ENCODE results near the gene INTS1.
"Not testable (repeated sequence)": the region's sequence is repeated elsewhere in the genome, so short reads cannot be mapped to it uniquely, and the experiment has no call there.

Gene INTS1

DNA sequence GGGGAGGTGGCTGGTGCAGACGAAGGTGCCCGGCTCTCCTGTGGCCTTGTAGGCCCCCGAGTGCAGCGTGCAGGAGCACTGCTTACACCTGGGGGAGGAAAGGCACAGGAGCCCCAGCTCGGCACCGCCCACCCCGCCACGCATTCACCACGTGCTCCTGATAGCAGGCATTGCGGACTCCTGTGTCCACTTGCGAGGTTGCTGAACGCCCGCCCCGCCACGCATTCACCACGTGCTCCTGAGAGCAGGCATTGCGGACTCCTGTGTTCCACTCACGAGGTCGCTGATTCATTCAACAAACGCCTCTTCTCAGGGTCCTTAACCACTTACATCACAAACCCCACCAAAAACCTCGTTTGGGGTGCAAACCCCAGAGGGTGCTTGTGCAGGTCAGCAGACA lies 58.8 kb downstream of the INTS1 start:
- DNase-seq (ENCODE audit: low read depth in 2 of 2), result no peak

DNA sequence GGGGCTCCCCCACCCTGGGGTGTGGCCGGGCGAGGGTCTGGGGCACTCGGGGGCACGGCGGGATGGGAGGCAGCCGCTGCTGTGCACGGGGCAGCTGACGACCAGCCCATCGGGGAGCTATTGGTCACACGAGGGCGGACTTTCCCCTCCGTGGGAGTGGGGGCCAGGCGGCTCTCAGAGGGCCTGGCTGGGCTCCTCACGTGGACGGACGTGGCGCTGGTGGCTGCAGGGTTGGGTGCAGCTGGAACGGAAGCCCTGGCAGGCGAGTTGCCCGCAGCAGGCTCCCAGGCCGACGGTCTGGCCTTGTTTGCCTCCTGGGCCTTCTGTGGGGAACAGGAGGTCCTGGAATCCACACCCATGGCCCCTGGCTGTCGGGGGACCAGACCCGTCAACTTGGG lies 59.3 kb downstream of the INTS1 start:
- DNase-seq (ENCODE audit: low read depth in 2 of 2), result no peak

DNA sequence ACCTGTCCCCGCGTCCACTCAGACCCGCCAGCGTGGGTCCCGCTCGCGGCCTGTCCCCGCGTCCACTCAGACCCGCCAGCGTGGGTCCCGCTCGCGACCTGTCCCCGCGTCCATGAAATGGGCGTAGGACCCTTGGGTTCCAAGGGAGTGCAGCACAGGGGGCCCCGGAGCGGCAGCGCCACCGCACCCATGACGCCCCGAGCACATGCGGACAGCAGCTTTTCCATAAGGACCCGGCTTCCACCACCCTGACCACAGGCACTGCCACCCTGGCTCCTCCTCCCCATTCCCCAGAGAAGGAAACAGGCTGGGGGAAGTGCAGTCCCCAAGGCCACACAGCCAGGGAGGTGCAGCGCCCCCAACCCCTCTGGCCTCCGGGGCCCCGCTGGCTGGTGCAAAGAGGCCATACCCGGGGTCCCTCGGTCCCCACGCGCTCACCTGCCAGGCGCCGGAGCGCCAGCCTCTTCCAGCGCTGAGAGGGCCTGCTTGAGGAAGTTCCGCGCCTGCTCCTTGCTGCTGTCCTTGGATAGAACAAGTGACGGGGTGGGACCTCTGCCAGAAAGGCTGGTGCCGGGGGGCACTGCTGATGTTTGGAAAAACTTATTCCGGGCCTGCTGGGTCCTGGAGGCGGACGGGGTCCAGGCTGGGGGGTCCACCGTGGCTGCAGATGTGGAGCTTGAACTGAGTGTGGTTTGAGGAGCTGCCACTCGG lies 59.8 kb downstream of the INTS1 start:
- no peak for DNase-seq (ENCODE audit: low read depth in 2 of 2)

DNA sequence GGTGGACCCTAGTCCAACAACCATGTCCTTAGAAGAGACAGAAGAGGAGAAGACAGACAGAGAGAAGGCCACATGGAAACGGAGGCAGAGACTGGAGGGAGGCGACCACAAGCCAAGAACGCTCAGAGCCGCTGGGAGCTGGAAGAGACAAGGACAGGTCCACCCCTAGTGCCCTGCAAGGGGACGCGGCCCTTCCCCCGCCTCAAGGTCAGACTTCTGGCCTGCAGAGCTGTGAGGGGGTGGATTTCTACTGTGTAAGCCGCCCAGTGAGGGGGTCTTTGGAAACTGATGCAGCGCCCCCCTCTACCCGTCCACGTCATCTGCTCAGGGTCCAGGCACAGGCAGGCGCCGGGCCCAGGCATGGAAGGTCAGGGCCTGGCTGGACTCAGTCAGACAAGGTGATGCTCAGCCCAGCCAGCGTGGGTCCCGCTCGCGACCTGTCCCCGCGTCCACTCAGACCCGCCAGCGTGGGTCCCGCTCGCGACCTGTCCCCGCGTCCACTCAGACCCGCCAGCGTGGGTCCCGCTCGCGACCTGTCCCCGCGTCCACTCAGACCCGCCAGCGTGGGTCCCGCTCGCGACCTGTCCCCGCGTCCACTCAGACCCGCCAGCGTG lies 60.5 kb downstream of the INTS1 start:
- not testable (repeated sequence) for DNase-seq (ENCODE audit: low read depth in 2 of 2)

DNA sequence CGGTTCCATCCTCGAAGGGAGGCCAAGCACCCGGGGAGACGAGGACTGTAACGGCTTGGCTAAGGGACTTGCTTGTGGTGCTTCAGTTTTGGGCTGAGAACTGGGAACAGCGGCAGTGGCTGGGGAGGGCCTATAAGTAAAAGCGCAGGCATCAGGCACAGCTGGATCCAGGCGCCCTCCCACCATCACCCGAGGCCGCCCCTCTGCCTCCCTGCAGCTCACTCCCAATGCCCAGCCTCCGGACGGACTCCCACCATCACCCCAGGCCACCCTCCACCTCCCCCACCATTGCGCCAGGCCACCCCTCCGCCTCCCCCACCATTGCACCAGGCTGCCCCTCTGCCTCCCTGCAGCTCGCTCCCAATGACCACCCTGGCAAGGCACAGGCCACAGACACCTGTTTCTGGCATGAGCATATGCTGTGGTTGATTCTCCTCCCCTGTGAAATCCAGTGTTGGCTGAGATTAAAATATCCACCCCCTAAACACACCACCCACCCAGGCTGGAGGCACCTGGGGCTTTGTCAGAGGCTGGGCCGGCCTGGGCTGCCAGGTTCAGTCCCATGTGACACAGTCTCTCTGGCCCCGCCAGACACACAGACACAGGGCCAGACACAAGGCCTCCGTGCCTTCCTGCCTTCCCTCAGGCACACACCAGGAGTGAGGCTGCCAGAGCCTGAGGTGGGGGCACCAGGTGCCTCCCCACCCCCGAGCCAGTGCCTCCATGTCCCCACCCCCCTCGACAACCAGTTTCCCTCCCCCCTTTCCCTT lies 61.6 kb downstream of the INTS1 start:
- no peak for DNase-seq (ENCODE audit: low read depth in 2 of 2)

DNA sequence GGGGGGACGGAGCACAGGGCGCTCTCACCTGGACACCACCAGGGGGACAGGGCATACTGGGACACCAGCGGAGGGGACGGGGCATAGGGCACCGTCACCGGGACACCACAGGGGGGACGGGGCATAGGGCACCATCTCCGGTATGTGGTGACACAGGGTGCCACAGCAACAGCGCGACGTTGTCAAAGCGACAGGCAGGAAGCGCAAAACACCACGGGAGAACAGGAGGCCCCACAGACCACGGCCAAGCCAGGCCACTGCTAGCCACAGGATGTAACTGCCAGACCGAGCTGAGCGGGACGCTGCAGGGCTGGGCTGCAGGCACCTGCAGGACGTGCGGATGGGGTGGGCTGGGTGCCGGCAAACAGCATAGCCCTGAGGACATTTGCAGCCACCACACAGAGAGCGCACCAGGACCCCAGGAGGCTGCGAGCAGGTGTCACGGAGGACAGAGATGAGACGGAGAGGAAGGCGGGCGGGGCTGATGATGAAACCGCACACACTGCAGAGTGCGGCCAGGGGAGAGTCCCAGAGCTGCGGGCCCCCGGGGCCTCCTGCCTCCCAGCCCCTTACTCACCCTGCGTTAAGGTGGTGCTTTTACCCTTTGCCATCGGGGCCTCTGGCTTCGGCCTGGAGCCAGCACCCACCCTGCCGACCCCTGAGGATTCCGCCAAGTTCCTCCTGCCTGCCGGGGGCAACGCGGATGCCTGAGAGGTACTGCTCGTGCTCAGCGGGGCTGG lies 62.4 kb downstream of the INTS1 start:
- DNase-seq (ENCODE audit: low read depth in 2 of 2), result no peak

DNA sequence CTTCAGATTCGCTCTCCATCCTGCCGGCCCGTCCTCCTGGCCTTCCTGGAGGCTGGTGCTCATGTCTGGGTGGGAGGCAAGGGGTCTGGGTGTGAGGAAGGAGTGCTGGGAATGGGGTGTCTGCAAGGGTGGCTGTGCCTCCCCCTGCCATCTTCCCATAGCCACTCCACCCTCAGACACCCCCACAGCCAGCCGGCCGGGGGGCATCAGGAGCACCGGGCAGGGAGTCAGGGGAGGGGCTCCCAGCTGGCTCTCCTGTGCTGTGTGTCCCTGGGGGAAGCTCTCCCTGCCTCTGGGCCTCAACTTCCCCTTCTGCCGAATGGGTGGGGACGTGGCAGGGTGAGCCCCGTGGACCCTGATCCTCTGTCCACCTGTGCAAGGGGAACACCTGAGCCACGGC lies 63.6 kb downstream of the INTS1 start:
- no peak for DNase-seq (ENCODE audit: low read depth in 2 of 2)

DNA sequence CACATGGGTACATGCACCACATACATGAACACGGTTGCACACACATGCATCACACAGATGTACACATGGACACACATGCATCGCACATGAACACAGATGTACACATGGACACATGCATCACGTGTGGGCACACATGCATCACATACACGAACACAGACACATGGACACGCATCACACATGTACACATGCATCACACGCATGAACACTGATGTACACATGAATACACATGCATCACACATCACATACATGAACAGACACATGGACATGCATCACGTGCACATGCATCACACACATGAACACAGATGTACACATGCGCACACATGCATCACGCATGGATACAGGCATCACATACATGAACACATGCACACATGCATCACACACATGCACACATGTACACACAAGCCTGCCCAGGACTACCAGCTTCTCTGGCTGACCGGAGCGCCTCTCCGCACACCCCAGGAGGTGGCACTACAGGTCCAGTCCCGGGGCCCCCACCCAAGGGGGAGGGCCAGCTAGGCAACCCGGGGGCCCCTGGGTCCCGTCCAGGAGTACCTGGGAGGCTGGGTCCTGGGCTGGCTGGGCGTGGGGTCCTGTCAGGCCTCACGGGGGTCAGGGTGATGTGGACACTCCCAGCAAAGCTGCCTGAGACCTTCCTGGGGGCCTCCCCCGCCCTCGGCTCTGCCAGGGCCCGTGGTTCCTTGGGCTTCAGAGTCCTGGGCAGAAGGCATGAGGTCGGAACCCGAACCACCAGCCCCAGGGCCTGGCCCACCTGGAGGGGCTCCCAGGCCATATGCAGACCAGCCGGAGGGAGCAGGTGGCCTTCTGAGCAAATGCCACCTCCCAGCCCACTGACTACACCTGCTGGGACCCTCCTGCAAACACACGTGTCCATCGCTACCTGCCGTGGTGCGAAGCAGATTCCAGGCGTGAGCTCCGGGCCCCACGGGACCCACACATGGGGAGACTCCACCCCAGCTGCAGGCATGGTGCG lies 64.5 kb downstream of the INTS1 start:
- no peak for DNase-seq (ENCODE audit: low read depth in 2 of 2)

DNA sequence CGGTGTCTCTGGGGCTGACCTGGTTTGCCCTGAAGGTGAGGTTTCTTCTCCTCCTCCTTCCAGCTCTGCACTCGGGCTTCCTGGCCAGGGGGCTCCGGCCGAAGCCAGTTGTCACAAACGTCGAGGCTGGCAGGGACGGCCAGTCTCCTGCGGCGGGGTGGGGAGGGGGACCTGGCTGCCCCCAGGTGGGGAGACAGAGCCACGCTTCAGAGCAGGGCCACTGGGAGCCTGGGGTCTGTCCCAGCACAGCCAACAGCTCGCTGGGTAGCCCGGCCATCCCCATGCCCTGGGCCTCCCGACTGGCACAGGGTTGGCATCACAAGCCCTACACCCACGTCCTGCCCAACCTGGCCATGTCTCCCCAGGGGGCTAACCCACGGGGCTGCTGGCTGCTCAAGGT lies 65.4 kb downstream of the INTS1 start:
- no peak for DNase-seq (ENCODE audit: low read depth in 2 of 2)

DNA sequence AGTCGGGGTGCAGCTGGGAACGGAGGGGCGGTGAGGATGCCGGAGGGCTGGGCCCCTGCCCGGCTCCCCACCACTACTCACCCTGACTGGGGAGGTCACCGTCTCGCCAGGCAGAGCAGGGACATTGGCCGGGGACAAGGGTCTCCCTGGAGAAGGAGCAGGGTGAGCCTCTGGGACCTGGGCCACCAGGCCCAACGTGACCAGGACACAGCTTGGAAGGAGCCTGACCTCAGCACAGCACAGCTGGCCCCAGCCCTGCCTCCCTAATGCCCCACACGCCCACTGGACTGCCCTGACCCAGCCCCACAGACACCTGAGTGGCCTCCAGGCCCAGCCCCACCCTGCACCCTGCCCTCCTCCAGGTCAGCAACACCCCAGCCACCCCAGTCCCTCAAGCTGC lies 66.0 kb downstream of the INTS1 start:
- no peak for DNase-seq (ENCODE audit: low read depth in 2 of 2)

DNA sequence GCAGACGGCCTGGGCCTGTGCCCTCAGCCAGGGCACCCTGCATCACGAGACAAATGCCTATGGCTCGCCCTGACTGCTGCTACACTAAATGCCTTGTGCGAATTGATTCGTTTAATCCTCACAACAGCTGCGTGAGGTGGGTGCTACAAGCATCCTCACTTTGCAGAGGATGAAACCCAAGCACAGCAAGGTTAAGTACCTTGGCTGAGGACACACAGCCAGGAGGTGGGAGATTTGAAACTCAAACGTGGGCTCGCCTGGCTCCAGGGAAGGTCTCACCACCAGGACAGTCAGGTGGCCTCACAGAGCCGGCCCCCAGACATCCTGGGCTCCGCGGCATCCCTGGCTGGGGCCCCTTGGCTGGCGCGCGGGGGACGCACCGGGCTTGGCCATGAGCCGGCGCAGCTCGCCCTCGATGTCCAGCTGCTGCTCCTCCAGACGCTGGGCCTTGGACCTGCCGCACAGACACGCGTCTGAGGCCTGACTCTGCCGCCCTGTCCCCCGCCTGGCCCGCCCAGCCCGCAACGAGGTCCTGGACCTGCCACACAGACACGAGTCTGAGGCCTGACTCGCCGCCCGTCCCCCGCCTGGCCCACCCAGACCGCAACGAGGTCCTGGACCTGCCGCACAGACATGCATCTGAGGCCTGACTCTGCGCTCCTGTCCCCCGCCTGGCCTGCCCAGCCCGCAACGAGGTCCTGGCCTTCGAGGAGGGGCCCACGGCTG lies 66.9 kb downstream of the INTS1 start:
- DNase-seq (ENCODE audit: low read depth in 2 of 2), result no peak

DNA sequence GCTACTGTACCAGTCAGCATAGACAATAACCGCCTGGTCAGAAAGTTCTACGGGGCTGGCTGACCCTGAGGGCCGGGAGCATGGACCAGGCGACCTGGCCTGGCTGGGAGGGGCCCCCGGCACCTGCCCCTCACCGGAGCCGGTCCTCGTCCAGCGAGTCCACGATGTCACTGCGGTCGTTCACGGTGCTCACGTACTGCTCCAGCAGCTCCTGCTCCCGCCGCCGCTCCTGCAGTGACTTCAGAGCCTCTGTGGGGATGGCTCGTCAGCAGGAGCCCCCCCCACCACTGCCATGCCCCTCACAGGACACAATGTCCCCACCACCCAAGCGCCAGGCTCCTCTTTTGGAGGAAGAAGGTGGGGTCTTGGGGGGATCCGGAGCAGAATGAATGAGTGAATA lies 67.6 kb downstream of the INTS1 start:
- DNase-seq (ENCODE audit: low read depth in 2 of 2), result no peak

DNA sequence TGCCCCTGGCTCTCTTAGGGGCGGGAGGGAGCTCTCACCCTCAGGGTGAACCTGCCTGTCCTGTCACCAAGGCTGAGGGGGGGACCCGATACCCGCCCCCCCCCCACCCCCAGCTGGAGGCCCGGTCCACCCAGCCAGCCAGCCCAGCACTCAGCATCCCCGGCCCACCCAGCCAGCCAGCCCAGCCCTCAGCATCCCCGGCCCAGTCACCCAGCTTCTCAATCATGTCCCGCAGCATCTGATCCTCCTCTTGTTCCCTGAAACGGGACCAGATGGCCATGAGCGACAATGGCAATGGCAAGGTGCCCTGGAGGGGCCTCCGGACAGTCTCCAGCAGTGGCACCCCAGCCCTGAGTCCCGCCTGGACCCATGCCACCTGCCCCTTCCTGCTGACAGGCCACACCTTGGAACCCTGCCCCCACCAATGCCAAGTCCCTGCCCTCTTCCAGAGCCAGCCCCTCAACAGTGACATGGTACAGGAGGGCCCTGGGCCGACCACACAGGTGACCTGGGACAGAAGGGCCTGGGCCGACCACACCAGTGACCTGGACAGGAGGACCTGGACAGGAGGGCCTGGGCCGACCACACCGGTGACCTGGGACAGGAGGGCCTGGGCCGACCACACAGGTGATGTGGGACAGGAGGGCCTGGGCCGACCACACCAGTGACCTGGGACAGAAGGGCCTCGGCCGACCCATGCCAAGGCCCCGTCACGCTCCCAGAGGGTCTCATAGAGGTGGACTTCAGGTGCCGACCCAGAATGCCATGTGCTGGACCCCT lies 69.1 kb downstream of the INTS1 start:
- DNase-seq (ENCODE audit: low read depth in 2 of 2), result no peak

DNA sequence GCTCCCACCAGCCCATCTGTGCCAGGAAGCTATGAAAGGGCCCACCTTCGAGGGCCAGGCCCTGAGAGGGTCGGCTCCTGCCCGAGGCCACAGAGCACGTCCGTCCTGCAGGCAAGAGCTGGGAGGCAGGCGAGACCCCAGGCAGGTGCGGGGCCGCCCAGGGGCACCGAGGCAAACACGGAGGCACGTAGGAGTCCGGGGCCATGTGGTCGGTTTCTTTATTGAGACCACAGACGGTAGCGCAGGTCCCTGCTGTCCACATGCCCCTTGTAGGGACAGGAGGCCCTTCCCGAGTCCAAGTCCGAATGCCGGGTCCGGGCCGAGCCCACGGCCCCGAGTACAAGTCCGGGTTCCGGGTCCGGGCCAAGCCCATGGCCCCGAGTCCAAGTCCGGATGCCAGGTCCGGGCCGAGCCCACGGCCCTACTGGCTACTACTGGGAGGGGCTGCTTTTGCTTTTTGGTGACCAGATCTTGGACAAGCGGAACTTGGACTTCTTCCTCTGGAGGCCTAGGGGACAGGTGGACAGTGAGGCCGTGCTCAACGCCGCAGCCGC lies 69.9 kb downstream of the INTS1 start:
- no peak for DNase-seq (ENCODE audit: low read depth in 2 of 2)

DNA sequence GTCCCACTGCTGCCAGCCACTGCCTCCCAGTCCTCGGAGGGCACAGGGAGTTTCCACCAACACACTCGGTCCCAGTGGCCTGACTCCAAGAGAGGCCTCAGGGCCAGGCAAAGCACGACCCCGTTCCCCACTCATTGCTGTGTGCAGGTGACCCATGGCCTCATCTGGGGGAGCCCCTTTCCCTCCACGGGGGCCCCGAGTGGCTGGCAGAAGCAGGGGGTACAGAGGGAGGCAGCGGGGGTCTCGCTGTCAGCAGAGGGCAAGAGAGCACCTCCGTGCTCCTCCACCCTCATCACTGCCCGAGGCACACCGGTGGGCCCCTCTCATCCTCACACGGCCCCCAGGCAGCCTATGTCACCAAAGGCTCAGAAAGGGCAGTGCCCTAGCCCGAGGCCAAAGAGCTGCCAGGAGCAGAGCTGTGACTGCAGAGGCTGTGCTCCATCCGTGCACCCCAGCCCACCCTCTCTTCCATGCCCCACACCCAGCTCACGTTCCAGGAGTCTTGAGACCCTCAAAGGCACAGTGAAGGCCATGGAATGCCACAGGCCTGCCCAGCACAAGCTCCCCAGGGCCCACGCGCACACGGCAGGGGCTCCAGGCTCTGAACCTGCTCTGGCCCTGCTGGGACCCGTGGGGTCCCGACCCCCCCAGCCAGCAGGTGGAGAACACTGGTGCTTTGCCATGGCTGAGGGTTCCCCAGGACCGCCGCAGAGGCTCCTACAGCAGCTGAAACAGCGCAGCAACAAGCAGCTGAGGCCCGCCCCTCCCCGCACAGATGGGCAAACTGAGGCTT lies 70.9 kb downstream of the INTS1 start:
- DNase-seq (ENCODE audit: low read depth in 2 of 2), result no peak

DNA sequence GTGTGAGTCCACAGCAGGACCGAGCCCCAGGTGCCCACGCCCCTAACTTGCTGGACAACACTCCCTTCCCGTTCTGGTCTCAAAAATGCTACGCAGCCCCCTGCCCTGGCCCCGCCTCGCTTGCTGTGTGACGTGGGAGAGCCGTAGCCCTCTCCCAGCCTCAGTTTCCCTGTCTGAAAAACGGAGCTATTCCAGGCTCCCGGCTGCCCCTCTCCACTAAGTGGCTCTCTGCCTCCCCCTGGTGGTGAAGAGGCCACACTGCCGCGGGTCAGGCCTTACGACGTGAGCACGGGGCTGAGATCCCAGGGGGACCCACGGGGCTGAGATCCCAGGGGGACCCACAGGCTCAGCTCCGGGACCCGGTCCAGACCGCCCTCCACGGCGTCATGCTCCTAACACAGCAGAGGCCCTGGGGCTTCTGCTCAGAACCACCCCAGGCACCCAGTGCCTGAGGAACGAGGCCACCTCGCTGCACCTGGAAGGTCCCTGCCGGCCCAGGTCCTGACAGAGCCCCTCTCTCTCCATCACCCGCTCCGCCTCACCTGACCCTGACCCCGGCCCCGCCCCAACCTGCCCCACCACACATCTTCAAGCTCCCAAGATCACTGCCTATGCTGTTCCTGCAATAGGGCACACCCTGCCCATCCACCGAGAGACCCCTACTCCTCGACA lies 71.6 kb downstream of the INTS1 start:
- DNase-seq (ENCODE audit: low read depth in 2 of 2), result peak; percentile 74 to 82

DNA sequence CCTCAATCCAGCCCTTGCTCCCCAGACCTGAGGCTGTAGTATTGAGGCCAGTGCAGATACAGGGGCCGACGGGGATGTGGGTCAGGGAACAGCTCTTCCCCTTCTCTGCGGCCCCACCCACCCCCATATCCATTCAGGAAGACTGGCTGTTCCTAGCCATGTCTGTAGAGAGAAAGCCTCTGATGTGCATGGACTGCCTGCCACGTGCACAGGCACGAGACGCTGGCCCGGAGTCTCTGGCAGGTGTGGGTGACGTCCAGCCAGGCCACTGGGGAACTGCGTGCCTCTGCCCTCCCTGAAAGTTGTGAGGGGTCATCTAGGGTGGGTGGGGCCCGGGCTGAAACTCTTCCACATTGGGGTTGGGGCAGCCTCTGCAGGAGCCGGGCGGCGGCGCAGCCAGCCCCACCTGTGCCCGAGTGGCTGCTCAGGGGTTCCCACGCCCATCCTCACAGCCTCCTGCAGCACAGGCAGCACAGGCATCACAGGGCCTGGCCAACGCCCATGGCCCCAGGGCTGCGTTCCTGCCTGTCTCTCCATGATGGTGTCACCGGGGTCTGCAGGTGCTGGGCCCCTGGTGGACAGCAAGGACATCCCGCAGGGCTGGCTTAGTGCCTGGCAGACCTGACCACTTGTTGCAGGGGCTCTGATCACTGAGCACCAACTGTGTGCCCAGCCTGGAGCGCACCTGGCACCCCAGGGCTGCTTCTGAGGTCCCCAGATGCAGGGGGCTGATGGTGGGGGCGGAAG lies 72.4 kb downstream of the INTS1 start:
- DNase-seq (ENCODE audit: low read depth in 2 of 2), result no peak
